HG02763 (cell line): ENCODE results near the gene EML4.
A peak's percentile ranks its signal among the peaks of the same experiment; 100 is the strongest.
"Not testable (repeated sequence)": the region's sequence is repeated elsewhere in the genome, so short reads cannot be mapped to it uniquely, and the experiment has no call there.

Source experiments
- ATAC-seq: cut with Tn5 transposase; IDR thresholded peaks from one replicate; pipeline ENCODE4 v1.9.1; 2021; ENCODE audit warnings: mild to moderate bottlenecking, moderate library complexity; ENCODE audit not compliant: unreplicated experiment

Gene EML4

DNA sequence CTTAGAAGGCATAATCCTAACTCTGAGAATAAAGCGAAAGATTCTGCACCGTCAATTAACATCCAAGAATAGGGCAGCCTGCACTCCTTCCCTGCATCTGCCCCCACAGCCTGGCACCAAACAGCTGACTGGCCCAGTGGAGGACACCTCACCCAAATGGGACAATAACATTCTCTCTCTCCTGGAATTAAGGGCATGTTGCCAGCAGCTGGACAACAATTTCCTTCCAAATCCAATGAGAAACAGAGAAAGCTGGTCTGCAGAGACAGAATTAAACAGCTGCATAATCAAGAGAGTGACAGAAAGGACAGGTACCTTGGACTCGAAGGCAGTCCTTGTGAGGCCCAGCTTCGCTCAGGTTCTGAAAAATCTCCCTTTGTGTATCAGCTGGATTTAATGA is 176.8 kb downstream of the EML4 start:
- ATAC-seq = no peak

DNA sequence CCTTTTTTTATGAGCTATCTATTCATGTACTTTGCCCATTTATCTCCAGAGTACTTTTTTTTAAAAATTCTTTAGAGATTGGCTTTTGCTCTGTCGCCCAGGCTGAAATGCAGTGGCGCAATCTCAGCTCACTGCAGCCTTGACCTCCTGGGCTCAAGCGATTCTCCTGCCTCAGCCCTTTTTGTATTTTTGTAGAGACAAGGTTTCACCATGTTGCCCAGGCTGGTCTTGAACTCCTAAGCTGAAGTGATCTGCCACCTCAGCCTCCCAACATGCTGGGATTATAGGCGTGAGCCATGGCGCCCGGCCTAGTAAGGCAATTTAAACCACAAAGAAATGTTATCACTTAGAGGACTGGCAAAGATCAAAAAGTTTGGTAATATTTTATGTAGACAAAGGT is 177.7 kb downstream of the EML4 start:
- not testable (repeated sequence) for ATAC-seq

DNA sequence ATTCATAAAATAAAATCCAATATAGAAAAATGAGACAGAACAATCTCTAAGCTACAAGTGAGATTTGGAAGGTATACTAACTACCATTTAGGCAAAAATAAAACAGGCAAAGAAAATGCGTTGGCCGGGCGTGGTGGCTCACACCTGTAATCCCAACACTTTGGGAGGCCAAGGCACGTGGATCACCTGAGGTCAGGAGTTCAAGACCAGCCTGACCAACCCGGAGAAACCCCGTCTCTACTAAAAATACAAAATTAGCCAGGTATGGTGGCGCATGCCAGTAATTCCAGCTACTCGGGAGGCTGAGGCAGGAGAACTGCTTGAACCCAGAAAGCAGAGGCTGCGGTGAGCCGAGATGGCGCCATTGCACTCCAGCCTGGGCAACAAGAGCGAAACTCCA is 178.4 kb downstream of the EML4 start:
- ATAC-seq = not testable (repeated sequence)

DNA sequence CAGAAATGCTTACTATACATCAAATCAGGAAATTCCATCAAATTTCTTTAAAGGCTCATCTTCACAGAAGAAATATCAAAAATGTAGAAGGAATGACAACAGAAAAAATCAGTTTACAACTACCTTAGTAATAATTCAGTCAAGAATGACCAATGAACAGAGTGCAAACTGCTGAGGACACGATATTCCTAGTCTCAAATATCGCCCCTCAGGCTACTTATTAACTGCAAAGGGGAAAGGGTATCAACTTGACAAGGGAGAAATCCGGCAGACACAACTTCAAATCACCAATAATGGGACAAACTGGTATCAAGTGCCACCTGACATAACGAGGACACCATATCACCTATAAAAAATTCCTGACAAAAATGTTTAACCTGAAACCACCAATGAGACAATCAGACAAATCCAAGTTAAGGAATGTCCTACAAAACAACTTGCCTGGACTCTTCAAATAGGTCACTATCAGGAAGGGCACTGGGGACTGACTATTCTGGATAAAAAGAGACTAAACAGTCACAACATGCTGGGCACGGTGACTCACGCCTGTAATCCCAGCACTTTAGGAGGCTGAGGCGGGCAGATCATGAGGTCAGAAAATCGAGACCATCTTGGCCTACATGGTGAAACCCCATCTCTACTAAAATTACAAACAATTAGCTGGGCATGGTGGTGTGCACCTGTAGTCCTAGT is 179.1 kb downstream of the EML4 start:
- ATAC-seq = no peak

DNA sequence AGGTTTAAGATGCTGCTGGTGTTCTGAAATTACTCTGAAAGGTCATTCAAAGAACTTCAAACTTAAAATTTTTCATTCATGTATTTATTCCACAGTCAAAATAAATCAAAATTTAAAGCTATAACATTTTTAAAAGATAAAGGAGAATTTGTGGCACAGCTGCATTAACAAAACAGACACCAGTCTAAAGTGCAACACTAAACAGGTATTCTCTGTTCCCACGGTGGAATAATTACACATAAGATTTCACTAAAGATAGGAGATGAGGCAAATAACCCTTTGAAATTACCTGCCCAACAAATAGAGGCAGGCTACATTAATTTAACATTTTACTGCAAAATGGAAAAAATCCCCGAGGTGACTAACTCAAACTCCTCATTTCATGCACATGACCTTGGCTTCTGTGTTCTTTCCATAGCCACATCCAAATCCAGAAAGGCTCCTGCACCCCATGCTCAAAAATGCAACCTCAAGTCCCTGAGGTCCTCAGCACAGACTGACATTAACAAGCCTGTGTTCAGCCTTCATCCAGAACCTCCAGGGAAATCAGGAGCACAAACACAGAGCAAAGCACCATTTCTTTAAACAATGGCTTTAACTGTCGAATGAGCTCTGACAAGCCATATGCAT is 181.4 kb downstream of the EML4 start:
- no peak for ATAC-seq

DNA sequence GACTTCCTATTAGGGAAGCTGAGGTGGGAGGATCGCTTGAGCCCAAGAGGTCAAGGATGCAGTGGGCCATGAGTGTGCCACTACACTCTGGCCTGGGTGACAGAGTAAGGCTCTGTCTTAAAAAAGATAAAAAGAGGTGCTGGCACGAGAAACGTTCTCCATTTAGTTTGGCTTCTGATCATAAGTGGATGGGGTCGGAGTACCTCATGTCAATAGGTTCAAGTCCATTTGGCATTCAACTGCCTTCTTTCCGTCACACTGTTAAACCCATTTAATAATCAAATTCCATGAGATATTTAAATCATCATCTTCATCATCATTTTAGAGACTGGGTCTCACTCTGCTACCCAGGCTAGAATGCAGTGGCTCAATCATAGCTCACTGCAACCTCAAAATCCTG is 182.7 kb downstream of the EML4 start:
- ATAC-seq = no peak

DNA sequence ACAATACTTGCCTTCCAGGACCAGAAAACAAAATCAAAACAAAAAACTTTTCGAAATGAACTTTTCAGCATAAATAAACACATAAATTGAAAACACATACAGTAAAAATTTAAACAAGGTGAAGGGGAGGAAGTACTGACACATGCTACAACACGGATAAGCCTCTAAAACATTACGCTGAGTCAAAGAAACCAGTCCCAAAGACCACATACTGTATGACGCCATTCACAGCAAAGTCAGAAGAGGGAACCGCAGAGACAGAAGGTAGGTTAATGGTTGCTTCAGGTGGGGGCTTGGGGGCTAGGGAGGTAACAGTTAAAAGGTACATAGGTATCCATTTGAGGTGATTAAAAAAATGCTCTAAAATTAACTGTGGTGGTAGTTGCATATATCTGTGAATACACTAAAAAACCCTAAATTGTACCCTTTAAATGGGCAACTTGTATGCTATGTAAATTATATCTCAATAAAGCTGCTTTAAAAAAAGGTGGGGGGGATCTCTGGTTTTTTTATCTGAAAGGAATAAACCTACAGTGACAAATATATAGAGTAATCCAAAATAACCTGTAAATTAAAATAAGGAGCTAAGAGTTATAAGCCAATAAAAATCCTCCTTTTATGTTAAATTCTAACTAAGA is 184.8 kb downstream of the EML4 start:
- no peak for ATAC-seq

DNA sequence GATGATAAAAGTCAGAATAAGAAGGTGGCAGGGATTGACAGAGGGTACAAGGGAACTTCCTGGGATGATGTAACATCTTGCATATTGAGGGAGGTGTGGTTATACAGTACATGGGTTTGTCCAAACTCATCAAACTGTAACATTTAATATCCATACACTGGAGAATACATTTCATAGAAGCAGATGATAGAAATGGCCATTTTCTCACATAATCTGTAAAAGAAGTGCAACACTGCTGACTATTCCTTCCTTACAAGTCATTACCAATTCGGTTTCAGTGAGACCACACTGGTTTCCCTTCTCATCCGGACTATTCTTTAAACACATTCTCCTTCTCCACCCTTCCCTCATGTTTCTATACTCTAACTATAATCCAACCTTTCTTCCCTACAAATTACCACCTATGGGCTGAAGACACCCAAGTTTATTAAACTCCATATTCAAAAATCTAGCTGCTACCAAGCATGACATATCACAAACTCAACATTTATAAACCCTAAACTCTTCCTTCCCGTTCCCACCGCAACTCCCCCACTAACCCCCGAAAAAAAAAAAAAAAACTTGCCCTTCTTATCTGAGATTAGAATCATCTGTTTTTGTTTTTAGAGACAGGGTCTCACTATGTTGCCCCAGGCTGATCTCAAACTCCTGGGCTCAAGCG is 190.3 kb downstream of the EML4 start:
- ATAC-seq = no peak

DNA sequence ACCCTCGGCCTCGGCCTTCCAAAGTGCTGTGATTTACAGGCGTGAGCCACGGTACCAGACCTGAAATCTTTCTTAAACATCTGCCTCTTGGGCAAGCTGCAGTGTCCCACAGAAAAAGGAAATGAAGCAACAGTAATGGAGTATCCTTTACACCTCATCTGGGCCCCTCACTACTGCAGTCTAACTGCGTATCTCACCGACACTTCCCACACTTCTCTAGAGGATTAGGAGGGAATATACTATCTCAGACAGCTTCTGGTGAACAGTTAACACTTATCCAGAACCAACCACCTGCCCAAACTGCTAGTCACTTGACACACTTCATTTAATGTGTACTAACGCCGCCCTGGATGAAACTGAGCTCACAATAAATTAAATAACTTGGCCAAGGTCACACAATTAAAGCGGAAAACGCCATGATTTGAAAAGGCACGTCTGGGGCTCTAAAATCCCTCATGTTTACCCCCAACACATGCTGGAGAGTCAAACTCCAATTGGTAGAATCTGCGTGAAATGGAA is 190.9 kb downstream of the EML4 start:
- ATAC-seq = no peak

DNA sequence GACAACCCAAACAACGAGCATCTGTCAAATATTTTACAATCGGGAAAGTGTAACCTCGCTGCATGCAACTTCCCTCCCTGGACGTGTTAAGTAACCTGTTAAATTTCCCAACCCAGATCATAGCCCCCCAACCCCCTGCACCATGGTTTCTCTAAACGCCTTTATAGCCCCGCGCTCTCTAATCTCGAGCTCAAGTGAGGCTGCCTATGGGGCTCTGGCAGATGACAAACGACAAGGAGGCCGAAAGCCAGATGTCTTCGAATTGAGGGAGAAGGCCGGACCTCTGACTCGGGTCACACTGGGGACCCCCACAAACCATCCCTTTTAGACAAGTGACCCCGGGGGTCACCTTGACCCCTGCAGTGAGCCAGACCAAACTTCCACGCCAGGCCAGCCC is 191.3 kb downstream of the EML4 start:
- ATAC-seq = no peak

DNA sequence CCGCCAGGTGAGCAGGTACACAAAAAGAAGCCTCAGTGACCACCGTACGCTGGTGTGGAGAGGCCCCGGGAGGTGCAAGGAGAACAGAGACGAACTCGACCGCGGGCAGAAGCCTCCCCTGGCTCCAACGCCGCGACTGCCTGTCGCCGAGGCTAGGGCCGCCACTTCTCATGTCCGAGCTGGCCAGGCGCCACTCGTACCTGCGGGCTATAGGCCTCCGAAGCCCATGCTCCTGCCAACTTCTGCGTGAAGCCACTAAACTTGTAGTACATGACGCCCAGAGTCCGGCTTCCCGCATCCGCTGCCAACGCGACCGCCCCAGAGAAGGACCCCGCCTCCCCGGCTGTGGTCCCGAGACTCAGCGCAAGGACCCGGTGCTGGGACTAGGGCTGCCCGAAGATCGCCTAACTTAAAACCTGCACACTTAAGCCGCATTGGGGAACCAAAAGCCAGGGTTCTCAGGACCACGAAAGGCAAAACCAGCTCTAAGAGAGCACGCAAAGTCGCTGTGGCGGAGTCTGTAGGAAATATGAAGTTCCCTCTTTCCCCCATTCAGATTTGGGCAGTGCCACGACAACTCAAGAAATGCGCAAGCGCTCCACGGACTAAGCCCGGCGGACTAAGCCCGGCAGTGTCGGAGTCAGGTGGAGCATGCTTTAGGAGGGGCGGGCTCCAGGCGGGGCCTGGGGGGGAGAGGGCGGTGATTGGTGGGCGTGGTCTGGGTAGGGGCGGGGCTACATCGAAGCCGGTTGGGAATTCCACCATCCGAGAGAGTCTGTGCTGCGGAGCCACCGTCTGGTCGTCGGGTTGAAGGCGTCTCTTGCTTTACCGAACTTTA is 192.0 kb downstream of the EML4 start, which contains the start of gene COX7A2L:
Gene COX7A2L (minus strand): TSS at position 328 of the 838 bp plus-strand sequence. CDS start 56 bp downstream, at position 272.
- peak; percentile 92 for ATAC-seq

DNA sequence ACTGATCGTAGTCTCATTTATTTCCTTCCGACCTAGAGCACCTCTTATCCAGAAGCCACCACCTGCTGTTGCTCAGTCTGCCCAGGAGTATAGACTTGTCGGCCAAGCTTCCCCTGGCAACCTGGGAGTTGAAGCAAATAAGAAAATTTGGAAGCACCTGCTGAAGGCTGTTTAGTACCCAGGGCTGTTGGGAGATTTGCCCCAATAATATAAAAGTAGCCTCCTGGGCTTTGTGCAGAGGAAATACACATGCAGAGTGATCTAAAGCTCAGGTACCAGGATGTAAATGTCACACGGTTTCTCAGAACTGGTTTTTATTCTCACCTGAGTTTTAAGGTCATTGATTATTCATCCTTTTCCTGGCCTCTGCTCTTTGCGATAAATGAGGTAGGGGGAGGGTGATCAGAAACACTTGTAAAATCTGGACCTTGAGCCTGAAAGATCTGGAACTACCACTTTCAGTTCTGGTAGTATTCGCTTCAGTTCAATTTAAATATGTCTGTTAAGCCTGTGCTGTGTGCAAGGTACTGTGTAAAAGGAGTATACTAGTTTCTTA is 192.7 kb downstream of the EML4 start:
- ATAC-seq = no peak

DNA sequence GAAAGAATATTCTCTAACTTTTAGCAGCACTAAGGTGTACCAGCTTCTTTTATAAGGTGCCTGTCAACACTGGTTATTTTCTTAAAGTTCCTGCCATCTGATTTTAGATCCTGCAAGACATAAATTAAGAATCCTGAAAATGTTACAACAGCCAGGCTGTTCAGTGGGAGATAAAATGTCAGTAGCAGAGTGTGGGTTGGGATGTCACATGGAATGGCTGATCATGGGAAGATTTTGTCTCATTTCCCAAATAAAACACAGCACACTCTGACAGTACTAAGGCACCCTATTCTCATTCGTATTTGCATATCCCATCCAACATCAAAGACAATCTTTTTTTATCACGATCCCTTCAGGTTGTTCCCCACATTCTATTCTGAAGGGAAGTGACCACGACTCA is 194.3 kb downstream of the EML4 start:
- no peak for ATAC-seq

DNA sequence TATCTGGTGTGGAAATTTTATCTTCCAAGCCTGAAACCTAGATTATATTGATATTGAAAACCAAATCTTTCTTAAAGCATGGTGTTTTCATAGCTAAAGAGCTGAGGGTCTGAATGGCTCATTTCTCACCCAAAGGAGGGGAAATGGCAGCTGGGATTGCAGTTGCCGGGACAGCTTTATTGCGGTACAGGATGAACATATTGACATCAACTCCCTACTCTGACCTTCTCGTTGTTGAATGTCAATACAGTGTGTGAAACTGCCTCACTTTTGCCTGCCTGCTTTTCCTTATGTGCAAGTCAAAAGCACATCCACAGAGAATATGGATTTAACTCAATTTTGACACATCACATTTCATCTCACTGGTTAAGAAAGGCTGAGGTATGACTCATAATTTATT is 195.5 kb downstream of the EML4 start:
- no peak for ATAC-seq

DNA sequence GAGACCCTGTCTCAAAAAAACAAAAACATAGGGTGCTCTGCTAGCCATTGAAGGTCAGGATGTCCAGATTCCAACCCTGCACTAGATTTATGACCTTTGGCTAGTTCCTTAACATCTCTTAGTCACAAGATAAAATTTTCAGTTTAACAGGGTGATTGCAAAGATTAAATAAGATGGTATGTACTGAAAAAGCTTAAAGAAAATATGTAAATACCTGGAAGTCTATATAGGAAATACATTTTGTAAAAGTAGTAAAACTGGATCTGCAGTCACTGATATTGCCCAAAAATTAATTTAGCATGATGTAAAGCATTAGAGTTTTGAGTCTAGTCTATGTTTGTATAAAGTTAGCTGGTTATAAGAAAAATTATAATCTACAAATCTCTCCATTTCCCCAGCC is 197.3 kb downstream of the EML4 start:
- no peak for ATAC-seq

DNA sequence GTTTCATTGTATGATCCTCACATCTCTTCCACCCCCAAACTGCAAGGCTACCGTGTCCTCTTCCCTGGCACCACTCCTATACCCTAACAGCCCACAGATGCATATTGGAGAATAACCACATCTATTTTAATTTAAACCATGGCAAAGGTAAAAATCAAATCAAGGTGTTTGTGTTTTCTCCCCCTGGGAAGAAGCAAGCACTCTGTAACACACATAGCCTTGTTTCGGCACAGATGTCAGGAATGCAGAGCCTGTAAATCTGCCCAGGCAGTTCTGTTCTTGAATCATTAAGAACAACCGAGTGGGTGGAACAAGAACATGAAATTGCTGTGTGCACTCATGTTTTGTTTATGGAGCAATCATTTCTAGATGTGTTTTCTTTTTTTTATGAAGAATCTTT is 198.7 kb downstream of the EML4 start:
- ATAC-seq = no peak

DNA sequence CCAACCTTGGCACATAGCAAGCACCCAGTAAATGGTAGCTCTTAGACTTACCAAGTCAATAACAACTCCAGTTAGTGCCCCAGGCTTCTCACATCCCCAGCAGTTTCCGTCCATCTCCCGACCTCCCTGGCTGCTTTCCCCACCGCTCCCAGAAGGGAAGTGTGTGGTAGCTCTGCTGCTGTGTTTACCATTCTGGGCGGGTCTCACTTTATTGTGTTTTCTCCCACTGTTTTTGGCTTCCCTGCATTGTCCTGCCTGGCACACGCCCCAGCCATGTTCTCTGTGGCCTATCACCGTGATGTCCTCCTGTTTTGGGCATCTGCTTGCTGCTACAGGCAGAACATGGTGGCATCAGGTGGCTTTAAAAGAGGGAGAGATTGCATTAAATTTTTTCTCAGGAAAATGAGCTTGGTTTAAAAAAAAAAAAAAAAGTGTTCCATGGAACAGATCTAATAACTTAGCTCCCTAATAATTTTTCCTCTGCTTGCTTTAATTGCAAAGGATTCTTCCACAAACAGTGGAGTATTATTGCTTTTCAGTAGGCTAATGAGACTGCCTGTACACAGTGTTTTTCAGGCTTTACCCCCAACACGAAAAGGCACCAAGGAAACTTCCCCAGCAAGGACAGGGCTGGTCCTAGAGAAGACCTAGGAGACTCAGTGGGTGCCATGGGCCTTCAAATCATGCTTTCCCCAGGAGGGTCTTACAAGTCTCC is 199.8 kb downstream of the EML4 start:
- no peak for ATAC-seq

DNA sequence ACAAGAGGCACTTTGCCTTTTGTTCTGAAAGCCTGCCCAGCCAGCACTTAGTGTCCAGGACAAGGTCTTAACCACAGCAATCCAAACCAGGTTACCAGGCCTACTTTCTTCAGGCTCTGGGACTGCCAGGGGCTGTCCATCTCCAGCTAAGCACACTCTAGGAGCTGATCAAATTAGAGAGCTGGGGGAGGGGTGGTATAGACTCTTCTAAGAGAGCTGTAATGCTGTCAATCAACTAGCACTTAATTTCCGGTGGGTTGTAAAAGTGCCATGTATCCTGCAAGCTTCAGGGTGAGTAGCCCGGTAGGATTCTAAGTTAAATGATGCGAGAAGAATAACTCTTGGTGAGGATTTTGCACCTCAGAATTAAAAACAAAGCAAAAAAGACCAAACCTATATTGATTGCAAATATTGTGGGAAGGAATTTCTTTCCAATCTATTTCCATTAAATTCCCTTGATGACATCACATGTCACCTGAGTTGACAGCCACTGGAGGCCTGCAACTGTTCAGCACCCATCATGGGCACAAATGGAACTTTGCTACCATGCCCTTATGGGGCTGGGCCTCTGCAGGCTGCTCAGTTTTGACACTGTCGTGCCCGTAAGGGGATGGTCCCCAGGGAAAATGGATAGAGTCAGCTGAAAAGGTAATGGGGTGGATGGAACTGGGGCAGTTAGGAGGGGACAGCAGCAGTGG is 200.5 kb downstream of the EML4 start:
- no peak for ATAC-seq
